Dermis blood vessel endothelial cell (primary cell): Measurements from ENCODE around the gene CDK11B. TPM values are rescaled to one million over a fixed set of nuclear protein-coding genes. Genes with fewer than 3 reads are reported as not detected.
"Not testable (repeated sequence)": the region's sequence is repeated elsewhere in the genome, so short reads cannot be mapped to it uniquely, and the experiment has no call there.

Source experiments
- DNase-seq: peaks from one replicate; pipeline ENCODE4 v3.0.0; 2010
- total RNA-seq: library from RNA; depleted of rRNA; stranded (reverse); fragments of >200 nt; gene quantifications from 2 replicates; pipeline ENCODE4 v1.2.3, GENCODE V29; 2014

Gene CDK11B
- total RNA-seq, 1 donor from 2014 or later, result 12.3 TPM

- not testable (repeated sequence) for DNase-seq
Measured at GRCh38 chr1:1647567-1648241, 11.1 kb downstream of the CDK11B start.

GRCh38 chr1:1646326-1646725 is 12.5 kb downstream of the CDK11B start:
- DNase-seq, result peak; percentile 65

GRCh38 chr1:1640711-1641461 is 17.9 kb downstream of the CDK11B start:
- DNase-seq, result not testable (repeated sequence)

DNA sequence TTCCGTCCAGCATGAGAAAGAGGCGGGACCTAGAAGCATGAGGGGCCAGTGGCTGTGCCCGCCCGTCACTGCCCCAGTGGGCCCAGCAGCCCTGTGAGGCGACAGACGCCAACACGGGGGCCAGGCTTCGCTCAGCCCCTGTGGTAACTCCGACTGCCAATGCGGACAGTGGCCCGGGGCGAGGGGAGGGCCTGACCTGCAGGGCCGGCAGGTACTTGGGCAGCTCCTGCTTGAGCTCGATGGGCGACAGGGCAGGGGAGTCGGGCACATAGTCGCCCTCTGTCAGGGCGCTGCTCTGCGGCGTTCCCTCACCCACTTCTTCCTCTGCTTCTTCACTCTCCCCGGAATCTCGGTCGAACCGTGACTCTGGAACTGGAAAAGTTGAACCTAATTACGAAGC is 18.7 kb downstream of the CDK11B start:
- not testable (repeated sequence) for DNase-seq

- DNase-seq, result not testable (repeated sequence)
Measured at GRCh38 chr1:1639368-1639767, 19.4 kb downstream of the CDK11B start.

- not testable (repeated sequence) for DNase-seq
Measured at GRCh38 chr1:1638528-1638927, 20.3 kb downstream of the CDK11B start.

DNA sequence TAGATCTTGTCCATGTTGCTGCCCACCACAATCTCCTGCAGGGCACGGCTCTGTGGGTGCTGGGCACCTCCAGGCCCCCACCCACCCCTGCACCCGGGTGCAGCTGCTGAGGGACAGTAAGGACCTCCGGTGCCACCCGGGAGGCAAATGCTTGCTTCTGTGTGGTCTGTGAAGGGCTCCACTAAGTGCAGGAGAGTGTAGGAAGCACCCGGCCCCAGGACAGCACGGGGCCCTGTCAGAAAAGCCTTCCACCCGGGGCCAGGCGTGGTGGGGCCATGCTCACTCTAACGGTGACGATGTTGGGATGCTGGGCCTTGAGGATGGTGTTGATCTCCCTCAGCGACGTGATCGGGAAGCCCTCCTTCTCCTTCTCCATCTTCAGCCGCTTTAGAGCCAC is 21.3 kb downstream of the CDK11B start:
- DNase-seq, result not testable (repeated sequence)

GRCh38 chr1:1636621-1637478 is 22.0 kb downstream of the CDK11B start:
- DNase-seq, result not testable (repeated sequence)

DNA sequence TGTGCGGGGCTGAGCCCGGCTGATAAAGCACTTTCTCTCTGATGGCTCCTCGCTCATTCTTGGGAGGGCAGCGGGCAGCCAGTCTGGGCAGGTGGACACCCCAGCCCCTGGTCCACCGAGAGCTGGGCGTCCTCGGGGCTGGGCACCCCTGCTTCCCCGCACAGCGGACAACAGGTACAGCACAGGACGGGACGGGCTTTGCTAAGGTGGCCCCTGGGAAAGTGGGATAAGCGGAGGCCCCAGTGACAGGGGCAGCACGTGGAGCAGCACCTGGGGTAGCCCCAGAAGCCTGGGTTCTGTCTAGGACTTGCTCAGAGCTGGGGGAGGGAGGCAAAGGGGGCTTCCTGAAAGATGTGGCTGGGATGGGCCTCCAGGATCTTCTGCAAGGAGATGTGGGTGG is 24.2 kb downstream of the CDK11B start:
- DNase-seq, result not testable (repeated sequence)

DNA sequence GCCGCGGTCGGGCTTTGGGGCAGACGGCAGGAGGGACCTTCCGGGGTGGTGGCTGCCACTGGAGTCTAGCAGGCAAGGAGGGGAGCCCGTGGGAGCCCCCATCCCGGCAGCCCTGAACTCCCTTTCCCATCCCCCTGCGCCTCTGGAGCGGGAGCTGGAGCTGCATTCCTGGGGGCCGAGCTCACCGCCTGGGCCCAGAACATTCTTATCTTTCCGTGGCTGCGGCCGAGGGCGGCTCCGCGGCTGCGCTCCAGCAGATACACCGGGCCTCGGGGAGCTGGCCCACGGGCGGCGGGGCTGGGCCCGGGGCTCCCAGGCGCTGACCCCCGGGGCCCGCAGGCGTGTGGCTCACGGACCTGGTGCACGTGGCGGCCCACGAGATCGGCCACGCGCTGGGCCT is 25.4 kb downstream of the CDK11B start:
- not testable (repeated sequence) for DNase-seq

DNA sequence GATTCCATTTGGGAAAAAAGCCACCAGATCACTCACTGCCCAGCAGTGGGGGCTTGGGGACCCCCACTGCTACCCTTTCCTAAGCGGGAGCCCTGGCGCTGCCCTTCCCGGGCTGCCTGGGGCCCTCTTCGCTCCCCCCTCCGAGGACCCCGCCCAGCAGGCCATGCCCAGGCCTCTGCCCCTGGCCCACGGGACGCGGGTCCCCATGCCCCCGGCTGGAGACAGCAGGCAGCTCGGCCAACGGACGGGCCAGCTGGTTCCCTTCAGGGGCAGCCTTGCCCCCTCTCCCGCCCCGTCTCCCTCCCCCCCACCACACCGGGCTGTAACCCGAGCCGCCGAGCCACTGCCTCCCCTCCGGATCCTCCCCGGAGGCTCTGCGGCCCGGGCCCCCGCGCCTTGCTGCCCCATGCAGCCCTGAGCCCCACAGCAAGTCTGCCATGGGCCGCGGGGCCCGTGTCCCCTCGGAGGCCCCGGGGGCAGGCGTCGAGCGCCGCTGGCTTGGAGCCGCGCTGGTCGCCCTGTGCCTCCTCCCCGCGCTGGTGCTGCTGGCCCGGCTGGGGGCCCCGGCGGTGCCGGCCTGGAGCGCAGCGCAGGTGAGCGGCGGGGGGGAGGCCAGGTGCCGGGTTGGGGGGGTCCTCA is 26.9 kb downstream of the CDK11B start, which contains the start of gene MMP23B:
TSS of gene MMP23B (plus strand) at position 392 of the 639 bp plus-strand sequence. CDS start at position 438, 46 bp downstream.
- no peak for DNase-seq

GRCh38 chr1:1630965-1631781 is 27.6 kb downstream of the CDK11B start:
- no peak for DNase-seq

DNA sequence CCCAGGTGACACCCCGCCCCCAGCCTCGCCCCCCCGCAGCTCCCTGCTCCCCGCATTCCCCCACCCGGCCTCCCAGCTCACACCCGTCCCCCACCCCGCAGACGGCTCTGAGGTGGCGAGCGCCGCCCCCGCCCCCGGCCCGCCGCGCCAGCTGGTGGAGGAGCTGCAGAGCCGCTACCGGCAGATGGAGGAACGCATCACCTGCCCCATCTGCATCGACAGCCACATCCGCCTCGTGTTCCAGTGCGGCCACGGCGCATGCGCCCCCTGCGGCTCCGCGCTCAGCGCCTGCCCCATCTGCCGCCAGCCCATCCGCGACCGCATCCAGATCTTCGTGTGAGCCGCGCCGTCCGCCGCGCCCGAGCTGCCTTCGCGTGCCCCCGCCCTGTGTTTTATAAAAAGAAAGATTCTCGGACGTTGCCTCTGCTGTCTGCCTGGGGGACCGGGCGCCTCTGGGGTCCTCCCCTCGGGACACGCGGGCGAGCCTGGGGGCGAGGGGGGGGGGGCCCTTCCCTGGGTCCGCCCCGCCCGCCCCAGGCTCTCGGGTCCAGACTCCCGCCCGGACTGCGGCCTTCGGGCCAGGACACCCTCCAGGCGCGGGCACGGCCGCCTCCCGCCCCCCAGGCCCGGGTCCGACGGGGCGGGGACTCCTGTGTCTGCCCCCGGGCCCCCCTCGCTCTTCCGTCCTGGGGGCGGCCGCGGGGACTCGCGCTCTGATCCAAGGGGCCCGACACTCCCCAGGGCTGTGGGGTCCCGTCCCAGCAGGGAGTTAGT is 28.4 kb downstream of the CDK11B start:
- DNase-seq, result peak; percentile 70

GRCh38 chr1:1629430-1630190 is 29.2 kb downstream of the CDK11B start:
- DNase-seq, result no peak

- DNase-seq, result no peak
Measured at GRCh38 chr1:1628754-1629429, 29.9 kb downstream of the CDK11B start.

DNA sequence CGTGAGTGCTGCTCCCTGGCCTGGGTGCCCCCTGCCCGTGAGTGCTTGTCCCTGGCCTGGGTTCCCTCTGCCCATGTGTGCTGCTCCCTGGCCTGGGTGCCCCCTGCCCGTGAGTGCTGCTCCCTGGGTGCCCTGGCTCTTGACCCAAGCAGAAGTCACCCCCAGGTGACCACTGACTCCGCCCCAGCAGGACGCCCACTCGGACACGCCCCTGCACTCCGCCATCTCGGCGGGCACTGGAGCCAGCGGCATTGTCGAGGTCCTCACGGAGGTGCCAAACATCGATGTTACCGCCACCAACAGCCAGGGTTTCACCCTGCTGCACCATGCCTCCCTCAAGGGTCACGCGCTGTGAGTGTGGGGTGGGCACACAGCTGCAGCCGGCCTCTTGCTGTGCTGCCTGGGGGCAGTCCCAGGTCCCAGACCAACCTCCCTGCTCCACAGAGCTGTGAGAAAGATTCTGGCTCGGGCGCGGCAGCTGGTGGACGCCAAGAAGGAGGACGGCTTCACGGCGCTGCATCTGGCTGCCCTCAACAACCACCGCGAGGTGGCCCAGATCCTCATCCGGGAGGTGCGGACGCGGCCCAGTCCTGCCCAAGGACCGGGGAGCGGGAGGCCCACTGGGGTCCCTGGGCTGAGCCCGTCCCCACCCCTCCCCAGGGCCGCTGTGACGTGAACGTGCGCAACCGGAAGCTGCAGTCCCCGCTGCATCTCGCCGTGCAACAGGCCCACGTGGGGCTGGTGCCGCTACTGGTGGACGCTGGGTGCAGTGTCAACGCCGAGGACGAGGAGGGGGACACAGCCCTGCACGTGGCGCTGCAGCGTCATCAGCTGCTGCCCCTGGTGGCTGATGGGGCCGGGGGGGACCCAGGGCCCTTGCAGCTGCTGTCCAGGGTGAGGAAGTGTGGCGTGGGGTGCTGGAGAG is 30.7 kb downstream of the CDK11B start:
- DNase-seq, result no peak

DNA sequence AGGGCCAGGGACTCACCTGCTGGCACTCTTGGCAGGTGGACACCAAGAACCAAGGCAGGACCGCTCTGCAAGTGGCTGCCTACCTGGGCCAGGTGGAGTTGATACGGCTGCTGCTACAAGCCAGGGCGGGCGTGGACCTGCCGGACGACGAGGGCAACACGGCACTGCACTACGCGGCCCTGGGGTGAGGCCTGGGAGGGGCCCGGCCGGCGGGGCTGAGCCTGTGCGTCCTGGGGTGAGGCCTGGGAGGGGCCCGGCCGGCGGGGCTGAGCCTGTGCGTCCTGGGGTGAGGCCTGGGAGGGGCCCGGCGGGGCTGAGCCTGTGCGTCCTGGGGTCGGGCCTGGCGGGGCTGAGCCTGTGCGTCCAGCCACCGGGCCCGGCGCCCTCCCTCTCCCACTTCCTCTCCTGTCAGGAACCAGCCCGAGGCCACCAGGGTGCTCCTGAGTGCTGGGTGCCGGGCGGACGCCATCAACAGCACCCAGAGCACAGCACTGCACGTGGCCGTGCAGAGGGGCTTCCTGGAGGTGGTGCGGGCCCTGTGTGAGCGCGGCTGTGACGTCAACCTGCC is 31.5 kb downstream of the CDK11B start:
- DNase-seq, result no peak
